B cell (primary cell): ENCODE measurements around the gene SPECC1.

Experiments used
- CTCF ChIP-seq: fragments of 200-600 bp; IDR thresholded peaks from one replicate; pipeline ENCODE4 v1.8.0; 2022; ENCODE audit warnings: antibody characterized with exemption, mild to moderate bottlenecking
- EZH2 ChIP-seq: IDR thresholded peaks from 2 replicates; pipeline ENCODE4 v1.6.1; 2012; ENCODE audit warnings: borderline replicate concordance, low read depth, mild to moderate bottlenecking, moderate library complexity, low read length; ENCODE audit not compliant: insufficient read depth, poor library complexity, severe bottlenecking

- TF ChIP-seq CTCF (no peak), EZH2 (no peak)
Measured at GRCh38 chr17:20068445-20068844, 59.3 kb downstream of the SPECC1 start.
